Measurements from ENCODE around the gene SPINK7. TPM values are rescaled to one million over a fixed set of nuclear protein-coding genes. Genes with fewer than 3 reads are reported as not detected.
"Not testable (repeated sequence)": the region's sequence is repeated elsewhere in the genome, so short reads cannot be mapped to it uniquely, and the experiment has no call there.

Gene SPINK7
- 0.41 TPM in 1 of 2 replicates, not detected in the other for total RNA-seq (ENCODE audit: low replicate concordance)

DNA sequence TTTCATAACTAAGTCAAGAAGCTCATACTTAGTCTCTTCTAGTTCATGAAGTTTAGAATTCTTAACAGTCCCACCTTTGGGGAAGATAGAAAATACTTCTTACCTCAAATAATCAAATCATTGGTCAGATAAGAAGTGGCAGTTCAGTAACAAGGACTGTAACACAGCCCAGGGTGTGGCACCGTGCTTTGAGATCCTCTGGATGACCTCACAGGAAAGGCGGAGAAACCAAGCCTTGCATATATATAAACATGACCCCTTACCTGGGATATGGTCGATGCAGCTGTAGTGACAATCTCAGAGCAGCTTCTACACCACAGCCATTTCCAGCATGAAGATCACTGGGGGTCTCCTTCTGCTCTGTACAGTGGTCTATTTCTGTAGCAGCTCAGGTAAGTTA lies at the start of gene SPINK7:
TSS of gene SPINK7 (plus strand) at position 271 of the 400 bp plus-strand sequence. CDS start at position 332, 61 bp downstream.
- DNase-seq (ENCODE audit: low read depth): no peak
- H3K4me3 ChIP-seq (ENCODE audit: low read depth, low read length): no peak within 1 kb of the TSS
- TF ChIP-seq, protein P1, sequence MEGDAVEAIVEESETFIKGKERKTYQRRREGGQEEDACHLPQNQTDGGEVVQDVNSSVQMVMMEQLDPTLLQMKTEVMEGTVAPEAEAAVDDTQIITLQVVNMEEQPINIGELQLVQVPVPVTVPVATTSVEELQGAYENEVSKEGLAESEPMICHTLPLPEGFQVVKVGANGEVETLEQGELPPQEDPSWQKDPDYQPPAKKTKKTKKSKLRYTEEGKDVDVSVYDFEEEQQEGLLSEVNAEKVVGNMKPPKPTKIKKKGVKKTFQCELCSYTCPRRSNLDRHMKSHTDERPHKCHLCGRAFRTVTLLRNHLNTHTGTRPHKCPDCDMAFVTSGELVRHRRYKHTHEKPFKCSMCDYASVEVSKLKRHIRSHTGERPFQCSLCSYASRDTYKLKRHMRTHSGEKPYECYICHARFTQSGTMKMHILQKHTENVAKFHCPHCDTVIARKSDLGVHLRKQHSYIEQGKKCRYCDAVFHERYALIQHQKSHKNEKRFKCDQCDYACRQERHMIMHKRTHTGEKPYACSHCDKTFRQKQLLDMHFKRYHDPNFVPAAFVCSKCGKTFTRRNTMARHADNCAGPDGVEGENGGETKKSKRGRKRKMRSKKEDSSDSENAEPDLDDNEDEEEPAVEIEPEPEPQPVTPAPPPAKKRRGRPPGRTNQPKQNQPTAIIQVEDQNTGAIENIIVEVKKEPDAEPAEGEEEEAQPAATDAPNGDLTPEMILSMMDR (IDR thresholded peaks at IDR 0.05; ENCODE audit: insufficient read depth, low read length): no peak

DNA sequence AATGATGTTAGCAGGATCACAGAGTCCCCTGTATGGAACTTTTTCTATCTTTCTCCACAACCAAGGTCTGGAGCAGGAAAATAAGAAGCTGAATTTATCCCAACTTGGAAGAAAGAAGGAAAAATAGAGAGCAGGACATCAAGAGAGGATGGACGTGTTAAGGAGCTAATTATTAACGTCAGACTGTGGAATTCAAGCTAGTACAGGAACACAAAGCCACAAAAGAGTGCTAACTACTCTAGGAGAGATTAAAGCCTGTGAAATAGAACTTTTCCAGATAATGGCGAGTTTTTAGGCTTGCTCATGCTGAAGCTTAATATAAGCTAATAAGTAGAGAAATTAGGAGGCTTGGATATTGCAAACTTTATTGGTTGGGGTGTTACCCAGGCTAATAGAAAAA lies 44.3 kb upstream of the SPINK7 start:
- TF ChIP-seq, protein P1 (IDR thresholded peaks at IDR 0.05; ENCODE audit: insufficient read depth, low read length): no peak
- no peak overlapping the region for H3K4me3 ChIP-seq (ENCODE audit: low read depth, low read length)
- no peak for DNase-seq (ENCODE audit: low read depth)

DNA sequence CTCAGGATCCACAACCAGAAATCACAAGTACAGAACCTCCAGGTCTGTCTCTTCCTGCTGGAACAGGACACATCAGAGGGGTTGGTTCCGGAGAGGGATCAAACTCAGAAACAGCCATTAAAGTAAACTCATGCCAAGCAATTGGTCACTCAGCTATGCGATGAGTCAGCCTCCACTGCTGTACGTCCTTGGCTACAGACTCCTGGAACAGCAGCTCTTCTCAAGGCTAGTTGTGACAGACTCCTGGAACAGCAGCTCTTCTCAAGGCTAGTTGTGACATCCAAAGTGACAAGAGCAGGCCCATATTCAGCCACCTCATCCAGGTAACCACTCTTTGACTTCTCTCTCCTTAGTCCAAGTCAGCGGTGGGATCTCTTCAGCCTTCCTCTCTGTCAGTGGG lies 43.7 kb upstream of the SPINK7 start, which contains the start of gene SPINK13:
TSS of gene SPINK13 (plus strand) at position 229 of the 400 bp plus-strand sequence. CDS start 1,279 bp downstream, outside the sequence.
- H3K4me3 ChIP-seq (ENCODE audit: low read depth, low read length): no peak within 1 kb of the TSS
- DNase-seq (ENCODE audit: low read depth): peak; percentile 52
- TF ChIP-seq, protein P1 (IDR thresholded peaks at IDR 0.05; ENCODE audit: insufficient read depth, low read length): no peak

DNA sequence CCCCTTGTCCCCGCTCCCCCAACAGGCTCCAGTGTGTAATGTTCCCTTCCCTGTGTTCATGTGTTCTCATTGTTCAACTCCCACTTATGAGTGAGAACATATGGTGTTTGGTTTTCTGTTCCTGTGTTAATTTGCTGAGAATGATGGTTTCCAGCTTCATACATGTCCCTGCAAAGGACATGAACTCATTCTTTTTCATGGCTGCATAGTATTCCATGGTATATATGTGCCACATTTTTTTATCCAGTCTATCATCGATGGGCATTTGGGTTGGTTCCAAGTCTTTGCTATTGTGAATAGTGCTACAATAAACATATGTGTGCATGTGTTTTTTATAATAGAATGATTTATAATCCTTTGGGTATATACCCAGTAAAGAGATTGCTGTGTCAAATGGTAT lies 37.1 kb upstream of the SPINK7 start:
- not testable (repeated sequence) for DNase-seq (ENCODE audit: low read depth); H3K4me3 ChIP-seq (ENCODE audit: low read depth, low read length)

DNA sequence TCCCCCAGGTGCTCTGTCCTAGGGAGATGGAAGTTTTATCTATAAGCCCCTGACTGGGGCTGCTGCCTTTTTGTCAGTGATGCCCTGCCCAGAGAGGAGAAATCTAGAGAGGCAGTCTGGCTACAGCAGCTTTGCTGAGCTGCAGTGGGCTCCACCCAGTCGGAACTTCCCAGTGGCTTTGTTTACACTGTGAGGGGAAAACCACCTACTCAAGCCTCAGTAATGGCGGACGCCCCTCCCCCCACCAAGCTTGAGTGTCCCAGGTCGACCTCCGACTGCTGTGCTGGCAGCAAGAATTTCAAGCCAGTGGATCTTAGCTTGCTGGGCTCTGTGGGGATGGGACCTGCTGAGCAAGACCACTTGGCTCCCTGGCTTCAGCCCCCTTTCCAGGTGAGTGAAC lies 31.3 kb upstream of the SPINK7 start:
- H3K4me3 ChIP-seq (ENCODE audit: low read depth, low read length): not testable (repeated sequence)

DNA sequence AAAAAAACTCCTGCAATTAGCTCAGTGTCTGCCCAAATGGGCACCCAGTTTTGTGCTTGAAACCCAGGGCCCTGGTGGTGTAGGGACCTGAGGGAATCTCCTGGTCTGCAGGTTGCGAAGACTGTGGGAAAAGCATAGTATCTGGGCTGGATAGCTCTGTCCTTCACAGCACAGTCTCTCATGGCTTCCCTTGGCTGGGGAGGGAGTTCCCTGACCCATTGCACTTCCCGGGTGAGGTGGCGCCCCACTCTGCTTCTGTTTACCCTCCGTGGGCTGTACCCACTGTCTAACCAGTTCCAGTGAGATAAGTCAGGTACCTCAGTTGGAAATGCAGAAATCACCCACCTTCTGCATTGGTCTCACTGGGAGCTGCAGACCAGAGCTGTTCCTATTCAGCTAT lies 30.9 kb upstream of the SPINK7 start:
- not testable (repeated sequence) for H3K4me3 ChIP-seq (ENCODE audit: low read depth, low read length); DNase-seq (ENCODE audit: low read depth)

More for the DNA sequence above, 31.3 kb upstream of the SPINK7 start:
- not testable (repeated sequence) for DNase-seq (ENCODE audit: low read depth)

DNA sequence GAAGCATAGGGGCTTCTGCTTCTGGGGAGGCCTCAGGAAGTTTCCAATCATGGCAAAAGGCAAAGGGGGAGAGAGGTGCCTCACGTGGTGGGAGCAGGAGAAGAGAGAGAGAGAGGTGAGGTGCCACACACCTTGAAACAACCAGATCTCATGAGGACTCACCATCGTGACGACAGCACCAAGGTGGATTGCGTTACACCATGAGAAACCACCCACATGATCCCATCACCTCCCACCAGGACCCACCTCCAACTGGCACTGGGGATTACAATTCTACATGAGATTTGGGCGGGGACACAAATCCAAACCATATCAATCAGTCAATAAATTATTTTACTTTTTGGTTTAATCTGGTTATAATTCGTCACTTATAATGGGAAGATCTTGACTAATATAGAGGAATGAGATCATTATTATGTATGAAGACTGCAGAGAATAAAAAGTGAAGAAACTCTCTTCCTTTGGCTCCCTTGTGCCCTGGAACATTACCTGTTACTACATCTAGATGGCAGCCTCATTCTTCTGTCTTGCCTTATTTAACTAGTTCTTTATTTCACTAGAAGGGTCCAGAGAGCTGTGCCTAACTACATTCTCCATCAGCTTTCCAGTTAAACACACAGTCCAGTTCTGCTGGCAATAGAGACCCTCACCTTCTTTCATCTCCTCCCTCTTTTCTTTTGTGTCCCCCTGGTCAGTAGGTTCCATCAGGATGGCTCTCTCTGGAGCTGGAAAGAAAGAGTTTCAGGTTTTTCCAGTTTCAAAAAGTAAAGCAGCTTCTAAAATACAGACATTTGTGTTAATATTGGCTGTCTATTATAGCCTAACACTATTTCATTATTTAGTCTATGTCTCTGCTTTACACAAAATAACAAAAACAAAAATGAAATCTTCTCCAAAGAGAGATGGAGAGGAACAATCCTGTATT lies 21.7 kb upstream of the SPINK7 start:
- no peak overlapping the region for H3K4me3 ChIP-seq (ENCODE audit: low read depth, low read length)
- TF ChIP-seq, protein P1 (IDR thresholded peaks at IDR 0.05; ENCODE audit: insufficient read depth, low read length): peak; percentile 50
- DNase-seq (ENCODE audit: low read depth): peak; percentile 29

DNA sequence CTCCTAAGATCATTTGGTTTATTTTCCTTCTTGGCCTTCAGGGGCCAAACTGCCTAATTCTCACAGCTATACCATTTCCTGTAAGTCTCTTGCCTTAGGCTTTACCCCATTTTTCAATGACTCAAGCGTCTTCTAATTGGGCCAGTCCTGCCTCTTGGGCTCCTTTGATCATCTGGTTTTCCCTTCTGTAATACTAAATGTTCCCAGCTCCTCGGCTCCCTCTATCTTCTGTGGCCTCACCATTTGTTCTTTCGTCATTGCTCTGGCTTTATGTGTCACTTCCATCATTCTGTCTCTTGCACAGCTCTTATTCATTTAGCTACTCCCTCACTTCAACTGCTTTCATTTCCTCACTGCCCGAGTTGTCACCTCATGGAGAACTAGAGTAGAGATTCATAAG lies 14.5 kb upstream of the SPINK7 start:
- TF ChIP-seq, protein P1 (IDR thresholded peaks at IDR 0.05; ENCODE audit: insufficient read depth, low read length): no peak
- H3K4me3 ChIP-seq (ENCODE audit: low read depth, low read length): no peak overlapping the region
- no peak for DNase-seq (ENCODE audit: low read depth)

Measured in fibroblast of the aortic adventitia (primary cell).